ENCODE measurements around the gene TM9SF3. TPM values are rescaled to one million over a fixed set of nuclear protein-coding genes. Genes with fewer than 3 reads are reported as not detected.

Gene TM9SF3
- polyA plus RNA-seq, 2 of the 4 experiments (the other 2 are of a cell fraction) = 92.9 to 138 TPM

DNA sequence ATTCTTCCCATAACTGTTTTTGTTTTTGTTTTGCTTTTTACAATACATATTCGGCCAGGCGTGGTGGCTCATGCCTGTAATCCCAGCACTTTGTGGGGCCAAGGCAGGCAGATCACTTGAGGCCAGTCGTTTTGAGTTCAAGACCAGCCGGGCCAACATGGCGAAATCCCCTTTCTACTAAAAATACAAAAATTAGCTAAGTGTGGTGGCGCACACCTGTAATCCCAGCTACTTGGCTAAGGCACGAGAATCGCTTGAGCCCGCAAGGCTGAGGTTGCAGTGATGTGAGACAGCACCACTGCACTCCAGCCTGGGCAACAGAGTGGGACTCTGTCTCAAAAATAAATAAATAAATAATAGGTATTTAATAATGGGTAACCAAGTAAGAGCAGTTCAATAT lies 2.3 kb downstream of the TM9SF3 start:
- no peak overlapping the region for H3K4me3 ChIP-seq
- no peak overlapping the region for H3K27ac ChIP-seq
- ATAC-seq = no peak
- no peak for DNase-seq (ENCODE audit: low read depth in 1 of 2, low spot score in 1 of 2)
- H3K4me2 ChIP-seq = peak overlapping the region; percentile 99
- no peak for FAIRE-seq
- H3K9me3 ChIP-seq = no peaks in the 10 kb centered on the region
- no peak for TF ChIP-seq HOXB5 (CRISPR knock-in tag; IDR thresholded peaks at IDR 0.05)
- TF ChIP-seq, protein P1, sequence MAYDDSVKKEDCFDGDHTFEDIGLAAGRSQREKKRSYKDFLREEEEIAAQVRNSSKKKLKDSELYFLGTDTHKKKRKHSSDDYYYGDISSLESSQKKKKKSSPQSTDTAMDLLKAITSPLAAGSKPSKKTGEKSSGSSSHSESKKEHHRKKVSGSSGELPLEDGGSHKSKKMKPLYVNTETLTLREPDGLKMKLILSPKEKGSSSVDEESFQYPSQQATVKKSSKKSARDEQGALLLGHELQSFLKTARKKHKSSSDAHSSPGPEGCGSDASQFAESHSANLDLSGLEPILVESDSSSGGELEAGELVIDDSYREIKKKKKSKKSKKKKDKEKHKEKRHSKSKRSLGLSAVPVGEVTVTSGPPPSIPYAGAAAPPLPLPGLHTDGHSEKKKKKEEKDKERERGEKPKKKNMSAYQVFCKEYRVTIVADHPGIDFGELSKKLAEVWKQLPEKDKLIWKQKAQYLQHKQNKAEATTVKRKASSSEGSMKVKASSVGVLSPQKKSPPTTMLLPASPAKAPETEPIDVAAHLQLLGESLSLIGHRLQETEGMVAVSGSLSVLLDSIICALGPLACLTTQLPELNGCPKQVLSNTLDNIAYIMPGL (CRISPR knock-in tag; IDR thresholded peaks at IDR 0.05; ENCODE audit: borderline replicate concordance) = no peak
- CTCF ChIA-PET = interaction anchor here (1.2 kb wide), 1 partner anchor 159 kb away, joined by 3 read pairs; no protein-coding TSS in a partner anchor
- peaks cover 32% of the 10 kb centered on the region for H3K4me1 ChIP-seq
- POLR2A ChIA-PET = no interaction called here
- 94% methylated on average over 9 of the region's 9 CpGs for WGBS (ENCODE audit: missing lambda C conversion rate)

DNA sequence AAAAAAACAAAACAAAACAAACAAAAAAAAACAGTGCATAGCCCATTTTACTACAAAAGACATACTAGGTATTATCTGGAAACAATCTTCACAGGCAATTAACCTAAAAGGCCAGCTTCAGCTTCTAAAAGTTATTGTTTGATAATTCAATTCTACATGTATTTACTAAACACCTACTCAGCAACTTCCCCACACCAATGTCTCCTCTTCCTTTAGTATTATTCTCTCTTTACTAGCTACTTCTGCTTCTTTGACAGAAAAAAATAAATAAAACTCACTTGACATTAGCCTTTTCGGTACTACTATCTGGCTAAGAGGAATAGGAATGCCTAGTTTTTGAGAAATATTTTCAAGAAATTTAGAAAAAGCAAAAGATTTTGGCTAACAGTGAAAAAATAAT lies 2.8 kb downstream of the TM9SF3 start:
- Histone ChIP-seq H3K4me2 (peak overlapping the region; percentile 99; the same call in 2 of the 3 replicates), H3K27ac (no peak overlapping the region), H3K4me3 (no peak overlapping the region), H3K9me3 (no peaks in the 10 kb centered on the region), H3K4me1 (peaks cover 36% of the 10 kb centered on the region)
- ChIA-PET CTCF (no interaction called here), POLR2A (no interaction called here)
- FAIRE-seq = no peak
- DNase-seq (ENCODE audit: low read depth in 1 of 2, low spot score in 1 of 2) = no peak
- WGBS (ENCODE audit: missing lambda C conversion rate) = 92% methylated on average over 1 of the region's 1 CpG
- ATAC-seq = no peak
- no peak for TF ChIP-seq FOXS1 (CRISPR knock-in tag; IDR thresholded peaks at IDR 0.05)
- TF ChIP-seq KDM1A (IDR thresholded peaks at IDR 0.05; ENCODE audit: low read depth) = no peak
- TF ChIP-seq, protein P2, sequence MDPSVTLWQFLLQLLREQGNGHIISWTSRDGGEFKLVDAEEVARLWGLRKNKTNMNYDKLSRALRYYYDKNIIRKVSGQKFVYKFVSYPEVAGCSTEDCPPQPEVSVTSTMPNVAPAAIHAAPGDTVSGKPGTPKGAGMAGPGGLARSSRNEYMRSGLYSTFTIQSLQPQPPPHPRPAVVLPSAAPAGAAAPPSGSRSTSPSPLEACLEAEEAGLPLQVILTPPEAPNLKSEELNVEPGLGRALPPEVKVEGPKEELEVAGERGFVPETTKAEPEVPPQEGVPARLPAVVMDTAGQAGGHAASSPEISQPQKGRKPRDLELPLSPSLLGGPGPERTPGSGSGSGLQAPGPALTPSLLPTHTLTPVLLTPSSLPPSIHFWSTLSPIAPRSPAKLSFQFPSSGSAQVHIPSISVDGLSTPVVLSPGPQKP (IDR thresholded peaks at IDR 0.05; ENCODE audit: low read depth, low read length) = no peak
- no peak for TF ChIP-seq EP300 (IDR thresholded peaks at IDR 0.05)
- TF ChIP-seq, protein P3, sequence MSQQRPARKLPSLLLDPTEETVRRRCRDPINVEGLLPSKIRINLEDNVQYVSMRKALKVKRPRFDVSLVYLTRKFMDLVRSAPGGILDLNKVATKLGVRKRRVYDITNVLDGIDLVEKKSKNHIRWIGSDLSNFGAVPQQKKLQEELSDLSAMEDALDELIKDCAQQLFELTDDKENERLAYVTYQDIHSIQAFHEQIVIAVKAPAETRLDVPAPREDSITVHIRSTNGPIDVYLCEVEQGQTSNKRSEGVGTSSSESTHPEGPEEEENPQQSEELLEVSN (IDR thresholded peaks at IDR 0.05; ENCODE audit: borderline replicate concordance, low read depth) = no peak

DNA sequence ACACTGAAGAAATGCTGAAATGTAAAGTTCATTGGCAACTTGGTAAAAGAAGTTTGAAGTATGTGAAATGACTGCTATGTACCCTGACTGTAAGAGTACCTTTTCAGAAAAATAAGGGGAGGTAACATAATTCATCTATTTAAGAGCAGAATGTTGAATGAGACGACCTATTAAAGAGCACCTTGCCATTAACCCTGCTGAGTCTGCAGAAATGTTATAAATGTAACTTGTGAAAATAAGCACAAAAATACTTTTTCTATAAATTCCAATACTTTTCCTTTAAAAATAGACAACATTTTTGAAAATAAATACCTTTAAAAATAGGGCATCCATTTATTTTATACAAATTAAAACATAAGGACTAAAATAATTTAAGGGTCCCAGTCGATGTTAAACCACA lies 7.7 kb downstream of the TM9SF3 start:
- H3K4me3 ChIP-seq = no peak overlapping the region
- 87% methylated on average over 2 of the region's 2 CpGs for WGBS (ENCODE audit: missing lambda C conversion rate)
- ChIA-PET POLR2A (no interaction called here), CTCF (no interaction called here)
- H3K9me3 ChIP-seq = no peaks in the 10 kb centered on the region
- ATAC-seq (no peak), FAIRE-seq (no peak), DNase-seq (ENCODE audit: low read depth in 1 of 2, low spot score in 1 of 2) (no peak)
- TF ChIP-seq POLR2AphosphoS2 (conservative IDR thresholded peaks at IDR 0.05; ENCODE audit: low read length) (no peak), RARB (CRISPR knock-in tag; IDR thresholded peaks at IDR 0.05) (no peak), MAFK (IDR thresholded peaks at IDR 0.05; ENCODE audit: partially characterized antibody) (peak; percentile 78), RAD21 (conservative IDR thresholded peaks at IDR 0.05 in 1 of 2, IDR thresholded peaks at IDR 0.05 in 1 of 2) (no peak)
- TF ChIP-seq, protein P4, sequence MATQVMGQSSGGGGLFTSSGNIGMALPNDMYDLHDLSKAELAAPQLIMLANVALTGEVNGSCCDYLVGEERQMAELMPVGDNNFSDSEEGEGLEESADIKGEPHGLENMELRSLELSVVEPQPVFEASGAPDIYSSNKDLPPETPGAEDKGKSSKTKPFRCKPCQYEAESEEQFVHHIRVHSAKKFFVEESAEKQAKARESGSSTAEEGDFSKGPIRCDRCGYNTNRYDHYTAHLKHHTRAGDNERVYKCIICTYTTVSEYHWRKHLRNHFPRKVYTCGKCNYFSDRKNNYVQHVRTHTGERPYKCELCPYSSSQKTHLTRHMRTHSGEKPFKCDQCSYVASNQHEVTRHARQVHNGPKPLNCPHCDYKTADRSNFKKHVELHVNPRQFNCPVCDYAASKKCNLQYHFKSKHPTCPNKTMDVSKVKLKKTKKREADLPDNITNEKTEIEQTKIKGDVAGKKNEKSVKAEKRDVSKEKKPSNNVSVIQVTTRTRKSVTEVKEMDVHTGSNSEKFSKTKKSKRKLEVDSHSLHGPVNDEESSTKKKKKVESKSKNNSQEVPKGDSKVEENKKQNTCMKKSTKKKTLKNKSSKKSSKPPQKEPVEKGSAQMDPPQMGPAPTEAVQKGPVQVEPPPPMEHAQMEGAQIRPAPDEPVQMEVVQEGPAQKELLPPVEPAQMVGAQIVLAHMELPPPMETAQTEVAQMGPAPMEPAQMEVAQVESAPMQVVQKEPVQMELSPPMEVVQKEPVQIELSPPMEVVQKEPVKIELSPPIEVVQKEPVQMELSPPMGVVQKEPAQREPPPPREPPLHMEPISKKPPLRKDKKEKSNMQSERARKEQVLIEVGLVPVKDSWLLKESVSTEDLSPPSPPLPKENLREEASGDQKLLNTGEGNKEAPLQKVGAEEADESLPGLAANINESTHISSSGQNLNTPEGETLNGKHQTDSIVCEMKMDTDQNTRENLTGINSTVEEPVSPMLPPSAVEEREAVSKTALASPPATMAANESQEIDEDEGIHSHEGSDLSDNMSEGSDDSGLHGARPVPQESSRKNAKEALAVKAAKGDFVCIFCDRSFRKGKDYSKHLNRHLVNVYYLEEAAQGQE (IDR thresholded peaks at IDR 0.05) = no peak
- H3K4me2 ChIP-seq = 0 out of 3 replicates have a peak overlapping the region, but pooled peaks have one; percentile 5
- no peak overlapping the region for H3K27ac ChIP-seq
- peaks cover 42% of the 10 kb centered on the region for H3K4me1 ChIP-seq
